Thyroid gland (tissue), 4 donors: Measurements from ENCODE around the gene SPOCK2. TPM values are rescaled to one million over a fixed set of nuclear protein-coding genes. Genes with fewer than 3 reads are reported as not detected.

Experiments
- DNase-seq, 2 donors: peaks; one replicate each; pipeline ENCODE4 v3.0.0-alpha.2; 2019
- H3K27ac ChIP-seq, 3 donors: fragments of 200-600 bp; sonication (generic); 1 replicate in 2 of 3; 2 replicates in 1 of 3; pipeline ENCODE4 v1.5.1; 2016 to 2019; ENCODE audit warnings: mild to moderate bottlenecking in 1 of 3, moderate library complexity in 1 of 3
- H3K27me3 ChIP-seq: fragments of 200-600 bp; sonication (generic); one replicate; pipeline ENCODE4 v1.5.1; 2019
- H3K36me3 ChIP-seq, 2 donors: fragments of 200-600 bp; sonication (generic); one replicate each; pipeline ENCODE4 v1.5.1; 2016 to 2019
- H3K4me1 ChIP-seq, 2 donors: fragments of 200-600 bp; sonication (generic); one replicate each; pipeline ENCODE4 v1.5.1; 2017 to 2019
- H3K4me3 ChIP-seq, 3 donors: fragments of 200-600 bp; sonication (generic); replicated peaks in 1 of 3; 1 replicate in 2 of 3; 2 replicates in 1 of 3; pipeline ENCODE4 v1.5.1; 2016; ENCODE audit warnings: mild to moderate bottlenecking in 1 of 3
- H3K9me3 ChIP-seq: fragments of 200-600 bp; sonication (generic); one replicate; pipeline ENCODE4 v1.5.1; 2017
- POLR2A ChIP-seq, 2 donors: fragments of 450-650 bp; IDR thresholded peaks; one replicate each; pipeline ENCODE4 v1.6.1; 2017; ENCODE audit warnings: antibody characterized with exemption in 2 of 2, mild to moderate bottlenecking in 2 of 2, moderate library complexity in 1 of 2
- WGBS, 2 donors: methylation state at CpG; one replicate each; pipeline ENCODE4 v1.1.5; 2017; 5-methylcytosine and 5-hydroxymethylcytosine counted together
- intact Hi-C: fragments of 100-400 bp; cut with DNase I; formaldehyde crosslinking; loops from one replicate; pipeline ENCODE4 v1.15.1; 2023
- total RNA-seq, 4 donors: library from RNA; depleted of rRNA; stranded (reverse); fragments of >200 nt; gene quantifications; one replicate each; pipeline ENCODE4 v1.2.3, GENCODE V29; 2016
- TF ChIP-seq, protein P1 (sequence below), 6 experiments: fragments of 200-600 bp in 3 of 6; fragments of 450-650 bp in 3 of 6; sonication (generic) in 3 of 6; IDR thresholded peaks; one replicate each; pipeline ENCODE4 v1.5.1; 2016 to 2019; ENCODE audit warnings: antibody characterized with exemption in 6 of 6, mild to moderate bottlenecking in 2 of 6, inconsistent platforms in 1 of 6, moderate library complexity in 1 of 6

SPOCK2 gene
- total RNA-seq, 4 donors from 2014 or later, result 4.3 to 17.6 (median 13.5) TPM

GRCh38 chr10:72077275-72077990 lies 10.9 kb downstream of the SPOCK2 start:
- Histone ChIP-seq H3K27me3 (no peaks in the 10 kb centered on the region), H3K36me3 (no peaks in the 10 kb centered on the region), H3K9me3 (no peaks in the 10 kb centered on the region), H3K27ac (no peak overlapping the region), H3K4me1 (no peaks in the 10 kb centered on the region), H3K4me3 (no peak overlapping the region)
- intact Hi-C loops, result no loop called here
- TF ChIP-seq POLR2A (IDR thresholded peaks at IDR 0.05), result no peak
- TF ChIP-seq, protein P1, sequence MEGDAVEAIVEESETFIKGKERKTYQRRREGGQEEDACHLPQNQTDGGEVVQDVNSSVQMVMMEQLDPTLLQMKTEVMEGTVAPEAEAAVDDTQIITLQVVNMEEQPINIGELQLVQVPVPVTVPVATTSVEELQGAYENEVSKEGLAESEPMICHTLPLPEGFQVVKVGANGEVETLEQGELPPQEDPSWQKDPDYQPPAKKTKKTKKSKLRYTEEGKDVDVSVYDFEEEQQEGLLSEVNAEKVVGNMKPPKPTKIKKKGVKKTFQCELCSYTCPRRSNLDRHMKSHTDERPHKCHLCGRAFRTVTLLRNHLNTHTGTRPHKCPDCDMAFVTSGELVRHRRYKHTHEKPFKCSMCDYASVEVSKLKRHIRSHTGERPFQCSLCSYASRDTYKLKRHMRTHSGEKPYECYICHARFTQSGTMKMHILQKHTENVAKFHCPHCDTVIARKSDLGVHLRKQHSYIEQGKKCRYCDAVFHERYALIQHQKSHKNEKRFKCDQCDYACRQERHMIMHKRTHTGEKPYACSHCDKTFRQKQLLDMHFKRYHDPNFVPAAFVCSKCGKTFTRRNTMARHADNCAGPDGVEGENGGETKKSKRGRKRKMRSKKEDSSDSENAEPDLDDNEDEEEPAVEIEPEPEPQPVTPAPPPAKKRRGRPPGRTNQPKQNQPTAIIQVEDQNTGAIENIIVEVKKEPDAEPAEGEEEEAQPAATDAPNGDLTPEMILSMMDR (IDR thresholded peaks at IDR 0.05), result no peak
- 90 to 97% methylated on average over 19 to 20 of the region's 20 CpGs for WGBS, 2 donors
- no peak for DNase-seq

GRCh38 chr10:72076756-72077155 lies 11.6 kb downstream of the SPOCK2 start:
- no peaks in the 10 kb centered on the region for H3K36me3 ChIP-seq
- no peak overlapping the region for H3K4me3 ChIP-seq
- H3K27me3 ChIP-seq, result no peaks in the 10 kb centered on the region
- TF ChIP-seq POLR2A (IDR thresholded peaks at IDR 0.05), result no peak
- TF ChIP-seq, protein P1 (IDR thresholded peaks at IDR 0.05), result no peak
- DNase-seq, result no peak
- WGBS, 2 donors, result 64 to 78% methylated on average over 5 of the region's 5 CpGs
- H3K9me3 ChIP-seq, result no peaks in the 10 kb centered on the region
- no peaks in the 10 kb centered on the region for H3K4me1 ChIP-seq
- no peak overlapping the region for H3K27ac ChIP-seq
- intact Hi-C loops, result no loop called here

DNA sequence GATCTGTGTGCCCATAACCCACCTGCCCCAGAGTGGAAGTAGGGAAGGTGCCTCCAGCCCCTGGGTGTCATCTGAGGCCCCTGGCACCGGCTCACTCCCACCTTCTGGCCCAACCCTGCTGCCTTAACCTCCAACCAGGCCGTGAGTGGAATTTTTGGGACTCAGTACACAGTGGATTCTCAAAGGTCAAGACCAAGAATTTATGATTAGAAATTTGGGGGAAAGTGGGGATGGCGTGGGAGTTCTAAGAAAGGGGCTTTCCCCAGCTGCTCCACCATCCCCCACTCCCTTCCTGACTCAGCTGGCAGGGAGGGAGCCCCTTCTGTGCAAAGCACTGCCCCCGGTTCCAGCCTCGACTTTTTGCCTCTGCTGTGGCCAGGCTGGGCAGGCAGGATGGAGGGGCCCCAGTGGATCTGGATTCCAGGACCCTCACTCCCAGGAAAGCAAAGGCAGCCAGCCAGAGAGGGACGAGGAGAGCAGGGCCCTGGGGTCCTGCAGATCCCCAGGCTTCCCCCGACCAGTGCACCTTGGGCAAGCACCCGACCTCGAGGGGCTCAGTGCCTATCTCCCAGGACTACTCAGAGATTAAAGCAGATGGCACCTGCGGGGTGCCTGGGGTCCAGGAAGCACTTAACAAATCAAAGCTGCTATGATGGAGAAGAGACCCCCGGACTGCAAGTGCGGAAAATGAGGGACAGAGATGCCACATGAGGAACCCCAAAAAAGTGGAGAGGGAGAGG lies 12.8 kb downstream of the SPOCK2 start:
- Histone ChIP-seq H3K27me3 (no peaks in the 10 kb centered on the region), H3K9me3 (no peaks in the 10 kb centered on the region), H3K36me3 (no peaks in the 10 kb centered on the region), H3K4me3 (no peak overlapping the region), H3K4me1 (no peaks in the 10 kb centered on the region), H3K27ac (no peak overlapping the region)
- WGBS, 2 donors, result 78 to 86% methylated on average over 11 to 12 of the region's 12 CpGs
- TF ChIP-seq POLR2A (IDR thresholded peaks at IDR 0.05), result no peak
- TF ChIP-seq, protein P1 (IDR thresholded peaks at IDR 0.05), result no peak
- DNase-seq, result no peak
- intact Hi-C loops, result no loop called here

GRCh38 chr10:72074574-72075375 lies 13.6 kb downstream of the SPOCK2 start:
- 75 to 80% methylated on average over 14 to 18 of the region's 18 CpGs for WGBS, 2 donors
- no peak for DNase-seq
- Histone ChIP-seq H3K4me1 (no peaks in the 10 kb centered on the region), H3K4me3 (no peak overlapping the region), H3K27me3 (no peaks in the 10 kb centered on the region), H3K36me3 (no peaks in the 10 kb centered on the region), H3K27ac (no peak overlapping the region), H3K9me3 (no peaks in the 10 kb centered on the region)
- intact Hi-C loops, result no loop called here
- TF ChIP-seq, protein P1 (IDR thresholded peaks at IDR 0.05), result no peak
- TF ChIP-seq POLR2A (IDR thresholded peaks at IDR 0.05), result no peak
